ENCODE results near the gene URGCP.
A peak's percentile ranks its signal among the peaks of the same experiment; 100 is the strongest.

The URGCP gene

DNA sequence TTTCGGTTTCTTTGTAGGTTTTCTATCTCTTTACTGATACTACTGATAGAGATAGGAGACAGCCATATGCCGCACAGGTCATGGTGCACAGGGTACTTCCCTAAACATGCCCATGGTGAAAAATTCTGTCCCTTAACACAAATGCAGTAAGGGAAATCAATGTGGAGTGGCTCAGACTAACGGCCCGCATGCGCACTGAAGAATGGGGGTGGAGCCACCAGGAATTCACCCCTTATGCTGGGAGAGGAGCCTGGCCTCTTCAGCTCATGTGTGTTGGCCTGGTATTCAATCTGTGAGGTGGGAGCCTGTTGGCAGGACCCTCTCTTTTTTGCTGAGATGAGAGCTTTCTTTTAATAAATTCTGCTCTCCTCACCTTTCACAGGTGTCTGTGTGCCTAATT is 8.4 kb upstream of the URGCP start:
- Histone ChIP-seq H4K91ac (ENCODE audit: low read depth, low read length, poor library complexity) (no peak overlapping the region), H3K14ac (ENCODE audit: low read length) (no peak overlapping the region), H3K4me1 (ENCODE audit: control insufficient read depth in 2 of 2, insufficient read depth in 1 of 2, low read depth in 1 of 2, low read length in 2 of 2) (no peaks in the 10 kb centered on the region), H3K4me2 (ENCODE audit: insufficient read depth, low read length, poor library complexity, severe bottlenecking) (no peak overlapping the region), H3K9me3 (replicated peaks in 1 of 2; ENCODE audit: control insufficient read depth in 2 of 2, insufficient read depth in 1 of 2, low read depth in 1 of 2, low read length in 2 of 2) (peaks cover 0 to 5% of the 10 kb centered on the region in 2 donors), H2BK12ac (ENCODE audit: low read length) (no peak overlapping the region), H3K9ac (ENCODE audit: low read depth, low read length, poor library complexity) (no peak overlapping the region), H2BK120ac (ENCODE audit: low read depth, low read length) (no peak overlapping the region), H3K23ac (ENCODE audit: low read depth, low read length, poor library complexity) (no peak overlapping the region), H3K4ac (ENCODE audit: low read length) (no peak overlapping the region), H3K4me3 (ENCODE audit: low read length in 2 of 2) (no peak overlapping the region), H3K27ac (replicated peaks; ENCODE audit: low read length) (no peak overlapping the region), H3K18ac (ENCODE audit: low read length) (no peak overlapping the region), H3K36me3 (replicated peaks in 1 of 2; ENCODE audit: control insufficient read depth in 2 of 2, insufficient read depth in 2 of 2, low read length in 2 of 2) (peaks cover 0 to 4% of the 10 kb centered on the region in 2 donors), H2AK5ac (ENCODE audit: low read depth, low read length) (no peak overlapping the region), H2BK5ac (ENCODE audit: low read length) (no peak overlapping the region), H2BK15ac (ENCODE audit: low read length) (no peak overlapping the region), H4K8ac (ENCODE audit: low read depth, low read length) (no peak overlapping the region), H3K27me3 (ENCODE audit: control insufficient read depth in 3 of 3, insufficient read depth in 3 of 3, low read depth in 1 of 3, low read length in 3 of 3) (no peaks in the 10 kb centered on the region), H3K79me1 (ENCODE audit: low read depth, low read length) (no peaks in the 10 kb centered on the region), H2AFZ (ENCODE audit: low read length) (no peak overlapping the region)
- DNase-seq (ENCODE audit: low spot score) = no peak
- no CpG with 5 or more reads among the region's 5 CpGs for WGBS, 2 donors (ENCODE audit: extremely low coverage in 2 of 2, insufficient read length in 2 of 2, insufficient replicate concordance in 1 of 2)

DNA sequence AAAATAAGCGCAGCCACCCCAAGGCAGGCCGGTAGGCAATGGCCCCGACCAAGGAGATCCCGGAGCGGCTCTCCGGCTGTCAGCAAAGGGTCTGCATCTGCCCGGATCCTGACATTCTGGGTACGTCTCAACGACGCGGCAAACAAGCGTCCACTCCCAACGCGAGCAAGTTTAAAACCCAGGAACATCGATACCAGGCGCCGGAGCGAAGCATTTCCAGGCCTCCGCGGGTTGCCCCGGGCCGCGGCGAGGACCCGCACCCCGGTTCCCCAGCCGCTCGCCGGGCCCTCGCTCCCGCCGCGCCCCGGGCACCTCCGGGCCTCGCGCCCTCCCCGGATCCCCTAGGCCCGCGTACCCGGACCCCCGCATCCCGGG is 453 bp downstream of the URGCP start:
- Histone ChIP-seq H3K18ac (ENCODE audit: low read length) (peak overlapping the region; percentile 67), H3K27me3 (ENCODE audit: control insufficient read depth in 3 of 3, insufficient read depth in 3 of 3, low read depth in 1 of 3, low read length in 3 of 3) (peaks cover 0 to 3% (median 0%) of the 10 kb centered on the region in 3 experiments), H4K91ac (ENCODE audit: low read depth, low read length, poor library complexity) (no peak overlapping the region), H3K9me3 (replicated peaks in 1 of 2; ENCODE audit: control insufficient read depth in 2 of 2, insufficient read depth in 1 of 2, low read depth in 1 of 2, low read length in 2 of 2) (no peaks in the 10 kb centered on the region), H3K36me3 (replicated peaks in 1 of 2; ENCODE audit: control insufficient read depth in 2 of 2, insufficient read depth in 2 of 2, low read length in 2 of 2) (no peaks in the 10 kb centered on the region), H2AK5ac (ENCODE audit: low read depth, low read length) (no peak overlapping the region), H3K14ac (ENCODE audit: low read length) (no peak overlapping the region), H3K27ac (replicated peaks; ENCODE audit: low read length) (no peak overlapping the region), H2BK5ac (ENCODE audit: low read length) (no peak overlapping the region), H3K4me1 (ENCODE audit: control insufficient read depth in 2 of 2, insufficient read depth in 1 of 2, low read depth in 1 of 2, low read length in 2 of 2) (peaks cover 1 to 9% of the 10 kb centered on the region in 2 donors), H3K4me3 (ENCODE audit: low read length in 2 of 2) (peak overlapping the region; percentile 79 to 87), H4K8ac (ENCODE audit: low read depth, low read length) (no peak overlapping the region), H2BK12ac (ENCODE audit: low read length) (no peak overlapping the region), H3K23ac (ENCODE audit: low read depth, low read length, poor library complexity) (no peak overlapping the region), H2BK120ac (ENCODE audit: low read depth, low read length) (no peak overlapping the region), H3K4me2 (ENCODE audit: insufficient read depth, low read length, poor library complexity, severe bottlenecking) (peak overlapping the region; percentile 85), H2AFZ (ENCODE audit: low read length) (peak overlapping the region; percentile 96), H3K9ac (ENCODE audit: low read depth, low read length, poor library complexity) (peak overlapping the region; percentile 85), H2BK15ac (ENCODE audit: low read length) (no peak overlapping the region), H3K79me1 (ENCODE audit: low read depth, low read length) (no peaks in the 10 kb centered on the region), H3K4ac (ENCODE audit: low read length) (no peak overlapping the region)
- WGBS, 2 donors (ENCODE audit: extremely low coverage in 2 of 2, insufficient read length in 2 of 2, insufficient replicate concordance in 1 of 2) = no CpG with 5 or more reads among the region's 43 CpGs
- DNase-seq (ENCODE audit: low spot score) = no peak

DNA sequence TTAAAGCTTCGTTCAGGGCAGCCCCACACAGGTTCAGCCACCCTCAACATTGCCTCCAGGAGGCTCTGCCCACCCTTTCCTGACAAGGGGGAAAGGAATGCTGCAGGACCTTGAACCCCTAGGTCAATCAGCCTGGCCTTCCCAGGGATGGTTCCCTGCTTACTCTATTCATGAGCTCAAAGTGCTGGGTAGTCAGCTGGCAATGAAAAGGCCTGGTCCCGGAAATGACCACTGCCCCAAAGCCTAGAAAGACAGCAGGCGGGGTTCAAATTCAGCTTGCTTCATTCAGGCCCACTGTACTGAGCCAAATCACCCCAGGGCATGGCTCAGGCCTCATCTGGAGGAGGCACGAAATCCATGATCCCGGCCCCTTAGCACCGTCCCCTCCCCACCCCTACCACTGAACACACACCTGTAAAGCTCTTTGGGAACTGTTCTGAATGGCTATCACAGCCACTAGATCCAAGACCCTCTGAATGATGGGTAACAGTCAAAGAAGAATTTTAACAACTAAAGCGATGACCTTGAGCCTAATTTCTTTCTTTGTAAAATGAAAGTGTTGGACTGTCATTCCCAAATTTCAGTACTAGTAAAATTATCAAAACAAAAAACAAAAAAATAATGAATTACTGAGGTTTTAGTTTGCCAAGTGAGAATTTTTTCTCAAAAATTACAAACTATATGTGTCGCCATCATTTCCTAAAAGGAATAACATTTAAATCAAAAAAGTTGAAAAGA is 1.0 kb downstream of the URGCP start:
- Histone ChIP-seq H2BK120ac (ENCODE audit: low read depth, low read length) (no peak overlapping the region), H3K4me3 (ENCODE audit: low read length in 2 of 2) (peak overlapping the region; percentile 79 to 87), H3K4me1 (ENCODE audit: control insufficient read depth in 2 of 2, insufficient read depth in 1 of 2, low read depth in 1 of 2, low read length in 2 of 2) (peaks cover 1 to 9% of the 10 kb centered on the region in 2 donors), H4K8ac (ENCODE audit: low read depth, low read length) (no peak overlapping the region), H2BK12ac (ENCODE audit: low read length) (no peak overlapping the region), H3K27ac (replicated peaks; ENCODE audit: low read length) (no peak overlapping the region), H3K9me3 (replicated peaks in 1 of 2; ENCODE audit: control insufficient read depth in 2 of 2, insufficient read depth in 1 of 2, low read depth in 1 of 2, low read length in 2 of 2) (no peaks in the 10 kb centered on the region), H2BK5ac (ENCODE audit: low read length) (no peak overlapping the region), H3K14ac (ENCODE audit: low read length) (no peak overlapping the region), H2AK5ac (ENCODE audit: low read depth, low read length) (no peak overlapping the region), H3K36me3 (replicated peaks in 1 of 2; ENCODE audit: control insufficient read depth in 2 of 2, insufficient read depth in 2 of 2, low read length in 2 of 2) (no peaks in the 10 kb centered on the region), H3K23ac (ENCODE audit: low read depth, low read length, poor library complexity) (no peak overlapping the region), H2BK15ac (ENCODE audit: low read length) (no peak overlapping the region), H3K27me3 (ENCODE audit: control insufficient read depth in 3 of 3, insufficient read depth in 3 of 3, low read depth in 1 of 3, low read length in 3 of 3) (peaks cover 0 to 3% (median 0%) of the 10 kb centered on the region in 3 experiments), H3K18ac (ENCODE audit: low read length) (no peak overlapping the region), H2AFZ (ENCODE audit: low read length) (peak overlapping the region; percentile 96), H3K9ac (ENCODE audit: low read depth, low read length, poor library complexity) (no peak overlapping the region), H3K79me1 (ENCODE audit: low read depth, low read length) (no peaks in the 10 kb centered on the region), H3K4ac (ENCODE audit: low read length) (no peak overlapping the region), H3K4me2 (ENCODE audit: insufficient read depth, low read length, poor library complexity, severe bottlenecking) (peak overlapping the region; percentile 85), H4K91ac (ENCODE audit: low read depth, low read length, poor library complexity) (no peak overlapping the region)
- no peak for DNase-seq (ENCODE audit: low spot score)
- no CpG with 5 or more reads among the region's 8 CpGs for whole genome bisulfite sequencing, 2 donors (ENCODE audit: extremely low coverage in 2 of 2, insufficient read length in 2 of 2, insufficient replicate concordance in 1 of 2)

DNA sequence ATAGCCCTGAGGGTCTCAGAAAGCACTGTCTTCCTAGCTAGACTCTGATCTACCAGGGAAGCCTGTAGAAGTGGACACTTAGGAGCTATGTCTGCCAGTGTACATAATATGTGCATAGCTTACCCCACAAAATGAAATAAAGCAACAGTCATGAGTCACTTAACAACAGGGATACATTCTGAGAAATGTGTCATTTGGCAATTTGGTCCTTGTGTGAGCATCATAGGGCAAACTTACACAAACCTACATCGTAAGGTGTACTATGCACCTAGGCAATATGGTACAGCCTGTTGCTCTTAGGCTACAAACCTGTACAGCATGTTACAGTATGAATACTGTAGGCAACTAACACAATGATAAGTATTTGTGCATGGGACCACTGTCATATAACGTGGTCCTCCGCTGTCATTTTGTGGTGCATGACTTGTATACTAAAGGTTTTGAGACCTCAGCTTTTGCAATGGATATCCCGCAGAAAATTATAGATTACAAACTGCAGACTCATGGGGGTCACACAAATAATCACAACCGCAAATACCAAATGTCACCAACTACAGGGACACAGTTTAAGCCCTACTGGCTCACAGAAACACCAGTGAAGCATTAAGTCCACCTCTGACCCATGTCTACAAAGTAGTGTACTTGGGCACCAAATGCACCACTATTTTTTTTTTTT is 1.7 kb downstream of the URGCP start:
- no peak overlapping the region for H2AK5ac ChIP-seq (ENCODE audit: low read depth, low read length)
- H3K18ac ChIP-seq (ENCODE audit: low read length) = no peak overlapping the region
- H2BK120ac ChIP-seq (ENCODE audit: low read depth, low read length) = no peak overlapping the region
- H2BK12ac ChIP-seq (ENCODE audit: low read length) = no peak overlapping the region
- H3K4me1 ChIP-seq (ENCODE audit: control insufficient read depth in 2 of 2, insufficient read depth in 1 of 2, low read depth in 1 of 2, low read length in 2 of 2) = peaks cover 1 to 9% of the 10 kb centered on the region in 2 donors
- no peak overlapping the region for H2BK5ac ChIP-seq (ENCODE audit: low read length)
- H3K23ac ChIP-seq (ENCODE audit: low read depth, low read length, poor library complexity) = no peak overlapping the region
- no peak overlapping the region for H4K8ac ChIP-seq (ENCODE audit: low read depth, low read length)
- H3K4me2 ChIP-seq (ENCODE audit: insufficient read depth, low read length, poor library complexity, severe bottlenecking) = no peak overlapping the region
- no peak overlapping the region for H2BK15ac ChIP-seq (ENCODE audit: low read length)
- H3K27ac ChIP-seq (replicated peaks; ENCODE audit: low read length) = no peak overlapping the region
- no peaks in the 10 kb centered on the region for H3K36me3 ChIP-seq (replicated peaks in 1 of 2; ENCODE audit: control insufficient read depth in 2 of 2, insufficient read depth in 2 of 2, low read length in 2 of 2)
- H3K27me3 ChIP-seq (ENCODE audit: control insufficient read depth in 3 of 3, insufficient read depth in 3 of 3, low read depth in 1 of 3, low read length in 3 of 3) = peaks cover 0 to 3% (median 0%) of the 10 kb centered on the region in 3 experiments
- WGBS, 2 donors (ENCODE audit: extremely low coverage in 2 of 2, insufficient read length in 2 of 2, insufficient replicate concordance in 1 of 2) = no CpG with 5 or more reads among the region's 5 CpGs
- DNase-seq (ENCODE audit: low spot score) = no peak
- H4K91ac ChIP-seq (ENCODE audit: low read depth, low read length, poor library complexity) = no peak overlapping the region
- no peak overlapping the region for H3K9ac ChIP-seq (ENCODE audit: low read depth, low read length, poor library complexity)
- H3K9me3 ChIP-seq (replicated peaks in 1 of 2; ENCODE audit: control insufficient read depth in 2 of 2, insufficient read depth in 1 of 2, low read depth in 1 of 2, low read length in 2 of 2) = no peaks in the 10 kb centered on the region
- no peaks in the 10 kb centered on the region for H3K79me1 ChIP-seq (ENCODE audit: low read depth, low read length)
- no peak overlapping the region for H3K14ac ChIP-seq (ENCODE audit: low read length)
- no peak overlapping the region for H3K4ac ChIP-seq (ENCODE audit: low read length)
- no peak overlapping the region for H2AFZ ChIP-seq (ENCODE audit: low read length)
- H3K4me3 ChIP-seq (ENCODE audit: low read length in 2 of 2) = no peak overlapping the region

Data from neuronal stem cell (in vitro differentiated cells).